Measurements from ENCODE around the gene NOL3.

NOL3 gene

DNA sequence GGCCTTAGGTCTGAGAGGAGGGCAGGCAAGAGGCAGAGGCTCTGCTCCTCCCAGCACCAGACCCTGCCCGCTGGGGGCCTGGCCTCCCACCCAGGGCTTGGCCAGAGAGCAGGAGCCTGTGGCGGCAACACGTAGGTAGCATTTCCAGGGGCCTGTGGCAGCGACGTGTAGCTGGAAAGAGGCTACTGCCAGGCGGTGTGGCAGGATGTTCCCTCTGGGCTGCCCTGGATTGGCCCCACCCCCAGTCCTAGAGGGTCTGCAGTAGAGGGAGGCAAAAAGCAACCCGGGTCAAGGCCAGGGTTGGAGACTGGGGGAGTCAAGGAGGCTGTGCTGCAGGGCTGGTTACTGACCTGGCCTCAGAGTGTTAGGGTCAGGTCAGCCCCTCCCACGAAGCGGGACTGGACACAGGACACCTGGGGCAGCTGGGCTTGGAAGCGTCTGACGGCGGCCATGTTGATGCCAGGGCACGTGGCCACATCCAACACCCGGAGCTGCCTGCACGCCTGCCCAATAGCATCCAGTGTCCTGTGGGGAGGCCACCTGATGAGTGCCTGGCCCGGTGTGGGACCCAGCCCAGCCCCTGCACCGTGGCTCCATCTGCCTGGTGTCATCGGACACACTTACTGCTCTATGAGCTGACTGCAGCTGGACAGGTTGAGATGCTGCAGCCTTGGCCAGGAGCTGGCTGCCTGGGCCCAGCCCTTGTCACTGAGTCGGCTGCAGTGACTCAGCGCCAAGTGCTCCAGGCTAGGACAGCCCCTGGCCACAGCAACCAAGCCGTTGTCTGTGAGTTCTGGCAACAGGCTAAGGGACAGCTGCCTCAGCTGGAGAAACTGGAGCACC, 37.1 kb downstream of the NOL3 start:
- ChIA-PET CTCF (interaction anchor here (0.7 to 3.7 kb wide), 3 partner anchors 9 to 22 kb away, joined by 3 to 20 read pairs (median 6); partner anchors contain the start of gene ELMO3), POLR2A (ENCODE audit: low non-redundant PET) (interaction anchor here (0.6 to 1.2 kb wide), 2 partner anchors 11 to 21 kb away, joined by 3 read pairs; no protein-coding TSS in a partner anchor)
- peak; percentile 42 for DNase-seq (ENCODE audit: low spot score)
- peak overlapping the region; percentile 87 for H3K27ac ChIP-seq
- TF ChIP-seq, protein P1, sequence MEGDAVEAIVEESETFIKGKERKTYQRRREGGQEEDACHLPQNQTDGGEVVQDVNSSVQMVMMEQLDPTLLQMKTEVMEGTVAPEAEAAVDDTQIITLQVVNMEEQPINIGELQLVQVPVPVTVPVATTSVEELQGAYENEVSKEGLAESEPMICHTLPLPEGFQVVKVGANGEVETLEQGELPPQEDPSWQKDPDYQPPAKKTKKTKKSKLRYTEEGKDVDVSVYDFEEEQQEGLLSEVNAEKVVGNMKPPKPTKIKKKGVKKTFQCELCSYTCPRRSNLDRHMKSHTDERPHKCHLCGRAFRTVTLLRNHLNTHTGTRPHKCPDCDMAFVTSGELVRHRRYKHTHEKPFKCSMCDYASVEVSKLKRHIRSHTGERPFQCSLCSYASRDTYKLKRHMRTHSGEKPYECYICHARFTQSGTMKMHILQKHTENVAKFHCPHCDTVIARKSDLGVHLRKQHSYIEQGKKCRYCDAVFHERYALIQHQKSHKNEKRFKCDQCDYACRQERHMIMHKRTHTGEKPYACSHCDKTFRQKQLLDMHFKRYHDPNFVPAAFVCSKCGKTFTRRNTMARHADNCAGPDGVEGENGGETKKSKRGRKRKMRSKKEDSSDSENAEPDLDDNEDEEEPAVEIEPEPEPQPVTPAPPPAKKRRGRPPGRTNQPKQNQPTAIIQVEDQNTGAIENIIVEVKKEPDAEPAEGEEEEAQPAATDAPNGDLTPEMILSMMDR (conservative IDR thresholded peaks at IDR 0.05; ENCODE audit: low read depth): no peak

- ChIA-PET POLR2A (ENCODE audit: low non-redundant PET) (interaction anchor here (1.2 kb wide), 1 partner anchor 20 kb away, joined by 3 read pairs; no protein-coding TSS in a partner anchor), CTCF (interaction anchor here (1.4 to 3.7 kb wide), 2 partner anchors 9 to 23 kb away, joined by 6 to 20 read pairs; partner anchors contain the start of gene ELMO3)
- DNase-seq (ENCODE audit: low spot score): no peak
- TF ChIP-seq, protein P1 (conservative IDR thresholded peaks at IDR 0.05; ENCODE audit: low read depth): no peak
- peak overlapping the region; percentile 87 for H3K27ac ChIP-seq
Measured at GRCh38 chr16:67208154-67208896, 38.0 kb downstream of the NOL3 start.

- no peak for DNase-seq (ENCODE audit: low spot score)
- ChIA-PET POLR2A (ENCODE audit: low non-redundant PET) (no interaction called here), CTCF (interaction anchor here (3.7 to 4.2 kb wide), 2 partner anchors 11 kb away, joined by 19 to 20 read pairs; partner anchors contain the start of gene ELMO3)
- TF ChIP-seq, protein P1 (conservative IDR thresholded peaks at IDR 0.05; ENCODE audit: low read depth): no peak
- peak overlapping the region; percentile 87 for H3K27ac ChIP-seq
Measured at GRCh38 chr16:67209565-67209964, 39.2 kb downstream of the NOL3 start.

- TF ChIP-seq, protein P1 (conservative IDR thresholded peaks at IDR 0.05; ENCODE audit: low read depth): no peak
- peak overlapping the region; percentile 87 for H3K27ac ChIP-seq
- POLR2A ChIA-PET (ENCODE audit: low non-redundant PET): no interaction called here
- CTCF ChIA-PET: interaction anchor here (0.7 to 4.2 kb wide), 2 partner anchors 11 to 437 kb away, joined by 3 to 19 read pairs; partner anchors contain the start of gene ELMO3
- DNase-seq (ENCODE audit: low spot score): no peak
Measured at GRCh38 chr16:67210069-67210937, 40.0 kb downstream of the NOL3 start.

GRCh38 chr16:67211674-67212073, 41.3 kb downstream of the NOL3 start:
- DNase-seq (ENCODE audit: low spot score): no peak
- POLR2A ChIA-PET (ENCODE audit: low non-redundant PET): interaction anchor here (2.2 kb wide), 1 partner anchor 35 kb away, joined by 14 read pairs; no protein-coding TSS in a partner anchor
- peak overlapping the region; percentile 93 for H3K27ac ChIP-seq
- TF ChIP-seq, protein P1 (conservative IDR thresholded peaks at IDR 0.05; ENCODE audit: low read depth): no peak
- CTCF ChIA-PET: interaction anchor here (1.0 to 4.2 kb wide), 2 partner anchors 13 to 56 kb away, joined by 3 to 19 read pairs; partner anchors contain the start of gene ELMO3

Measured in RWPE1 (cell line).